Measurements from ENCODE around the gene PPM1N. TPM values are rescaled to one million over a fixed set of nuclear protein-coding genes. Genes with fewer than 3 reads are reported as not detected.

PPM1N gene, protein sequence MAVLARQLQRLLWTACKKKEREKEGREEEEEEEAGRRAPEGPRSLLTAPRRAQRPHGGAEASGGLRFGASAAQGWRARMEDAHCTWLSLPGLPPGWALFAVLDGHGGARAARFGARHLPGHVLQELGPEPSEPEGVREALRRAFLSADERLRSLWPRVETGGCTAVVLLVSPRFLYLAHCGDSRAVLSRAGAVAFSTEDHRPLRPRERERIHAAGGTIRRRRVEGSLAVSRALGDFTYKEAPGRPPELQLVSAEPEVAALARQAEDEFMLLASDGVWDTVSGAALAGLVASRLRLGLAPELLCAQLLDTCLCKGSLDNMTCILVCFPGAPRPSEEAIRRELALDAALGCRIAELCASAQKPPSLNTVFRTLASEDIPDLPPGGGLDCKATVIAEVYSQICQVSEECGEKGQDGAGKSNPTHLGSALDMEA
- total RNA-seq: 1 to 10 TPM; 1.4 to 1.9 TPM

DNA sequence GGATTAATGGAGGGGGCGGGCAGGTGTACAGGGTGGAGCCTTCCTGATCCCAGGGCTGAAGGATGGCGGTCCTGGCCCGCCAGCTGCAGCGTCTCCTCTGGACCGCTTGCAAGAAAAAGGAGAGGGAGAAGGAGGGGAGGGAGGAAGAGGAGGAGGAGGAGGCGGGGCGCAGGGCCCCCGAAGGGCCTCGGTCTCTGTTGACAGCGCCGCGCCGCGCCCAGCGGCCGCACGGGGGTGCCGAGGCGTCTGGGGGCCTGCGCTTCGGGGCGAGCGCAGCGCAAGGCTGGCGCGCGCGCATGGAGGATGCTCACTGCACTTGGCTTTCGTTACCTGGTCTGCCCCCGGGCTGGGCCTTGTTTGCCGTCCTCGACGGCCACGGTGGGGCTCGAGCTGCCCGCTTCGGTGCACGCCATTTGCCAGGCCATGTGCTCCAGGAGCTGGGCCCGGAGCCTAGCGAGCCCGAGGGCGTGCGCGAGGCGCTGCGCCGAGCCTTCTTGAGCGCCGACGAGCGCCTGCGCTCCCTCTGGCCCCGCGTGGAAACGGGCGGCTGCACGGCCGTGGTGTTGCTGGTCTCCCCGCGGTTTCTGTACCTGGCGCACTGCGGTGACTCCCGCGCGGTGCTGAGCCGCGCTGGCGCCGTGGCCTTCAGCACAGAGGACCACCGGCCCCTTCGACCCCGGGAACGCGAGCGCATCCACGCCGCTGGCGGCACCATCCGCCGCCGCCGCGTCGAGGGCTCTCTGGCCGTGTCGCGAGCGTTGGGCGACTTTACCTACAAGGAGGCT lies at the start of gene PPM1N:
PPM1N (plus strand) TSS at position 33 of the 785 bp plus-strand sequence; CDS start at position 63, 30 bp downstream.
- Mint-ChIP-seq H3K27ac (peak within 1 kb of the TSS; percentile 10), H3K4me1 (peaks cover 17% of the 10 kb centered on the region), H3K36me3 (no peaks in the 10 kb centered on the region), H3K4me3 (peak within 1 kb of the TSS; percentile 82), H3K27me3 (peaks cover 28% of the 10 kb centered on the region), H3K9me3 (no peaks in the 10 kb centered on the region)
- DNase-seq: peak; percentile 82

DNA sequence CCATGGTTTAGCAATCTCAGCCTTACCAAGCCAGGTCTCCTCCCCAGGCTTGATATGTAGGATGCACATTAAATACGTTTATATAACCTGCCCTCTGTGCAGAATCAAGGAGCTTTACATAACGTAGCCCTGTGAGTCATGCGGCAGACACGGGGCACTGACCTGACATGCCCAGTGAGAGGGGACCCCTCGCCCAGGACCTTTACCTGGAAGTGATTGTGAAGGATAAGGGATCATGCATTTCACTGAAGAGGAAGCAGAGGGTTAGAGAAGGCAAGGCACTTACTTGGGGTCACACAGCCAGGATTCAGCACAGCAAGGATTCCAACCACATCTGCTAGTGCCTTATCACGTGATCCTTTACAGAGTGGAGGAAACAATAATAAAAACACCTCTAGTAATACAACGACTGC lies 49.4 kb upstream of the PPM1N start:
- Mint-ChIP-seq H3K4me1 (peaks cover 36% of the 10 kb centered on the region), H3K27ac (no peak overlapping the region), H3K4me3 (peak overlapping the region; percentile 46), H3K27me3 (no peaks in the 10 kb centered on the region), H3K36me3 (peaks cover 9% of the 10 kb centered on the region), H3K9me3 (no peaks in the 10 kb centered on the region)
- no peak for DNase-seq

DNA sequence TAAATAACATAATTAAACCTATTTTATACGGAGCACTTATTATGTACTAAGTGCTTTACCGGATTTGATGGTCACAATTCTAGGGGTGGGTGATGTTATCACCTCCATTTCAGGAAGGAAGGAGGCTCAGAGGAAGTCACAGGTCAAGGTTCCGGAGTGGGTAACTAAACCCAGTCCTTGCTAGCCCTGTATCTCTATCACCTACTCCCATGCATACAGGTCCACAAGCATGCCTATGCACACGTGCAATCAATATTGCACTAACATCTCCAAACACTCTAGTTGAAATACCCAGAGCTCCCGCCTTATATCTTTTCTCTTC lies 48.3 kb upstream of the PPM1N start:
- peak overlapping the region; percentile 92 for H3K27ac Mint-ChIP-seq
- peak overlapping the region; percentile 87 for H3K4me3 Mint-ChIP-seq
- H3K4me1 Mint-ChIP-seq: peaks cover 30% of the 10 kb centered on the region
- no peaks in the 10 kb centered on the region for H3K9me3 Mint-ChIP-seq
- DNase-seq: no peak
- H3K36me3 Mint-ChIP-seq: peaks cover 9% of the 10 kb centered on the region
- no peaks in the 10 kb centered on the region for H3K27me3 Mint-ChIP-seq

DNA sequence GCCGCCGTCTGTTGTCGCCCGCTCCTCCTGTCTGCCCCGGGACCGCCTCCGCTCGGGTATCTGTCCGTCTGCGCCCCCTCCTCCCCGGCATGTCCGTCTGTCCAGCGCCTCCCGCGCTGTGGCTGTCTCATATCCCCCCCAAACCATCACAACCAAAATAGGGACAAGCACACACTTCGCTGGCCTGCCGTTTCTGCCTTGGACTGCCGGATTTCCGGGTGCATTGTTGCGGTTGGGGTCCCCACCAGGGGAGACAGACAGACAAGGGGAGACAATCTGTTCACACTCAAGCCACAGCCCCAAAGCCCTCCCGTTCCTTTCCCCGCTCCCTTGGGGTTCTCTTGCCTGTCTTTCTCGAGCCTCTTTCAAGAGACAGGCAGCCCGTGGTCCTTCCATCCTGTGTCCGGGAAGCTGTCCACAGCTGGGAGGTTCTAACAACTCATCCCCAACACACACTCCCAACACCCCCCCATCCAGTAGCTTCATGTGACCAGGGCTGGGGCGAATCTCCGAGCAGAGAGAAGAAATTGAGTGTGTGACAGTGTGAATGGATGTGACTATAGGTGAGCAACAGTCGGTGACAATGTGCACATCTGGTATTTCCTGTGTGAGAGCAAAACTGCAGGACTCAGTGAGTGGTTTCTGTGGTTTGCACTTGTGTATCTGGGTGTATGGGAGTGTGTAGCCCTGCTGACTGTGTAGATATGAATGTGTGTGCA lies 47.0 kb upstream of the PPM1N start:
- peak overlapping the region; percentile 84 for H3K4me3 Mint-ChIP-seq
- no peaks in the 10 kb centered on the region for H3K27me3 Mint-ChIP-seq
- H3K9me3 Mint-ChIP-seq: no peaks in the 10 kb centered on the region
- H3K27ac Mint-ChIP-seq: peak overlapping the region; percentile 86
- H3K4me1 Mint-ChIP-seq: peaks cover 37% of the 10 kb centered on the region
- H3K36me3 Mint-ChIP-seq: peaks cover 7% of the 10 kb centered on the region
- DNase-seq: peak; percentile 39

DNA sequence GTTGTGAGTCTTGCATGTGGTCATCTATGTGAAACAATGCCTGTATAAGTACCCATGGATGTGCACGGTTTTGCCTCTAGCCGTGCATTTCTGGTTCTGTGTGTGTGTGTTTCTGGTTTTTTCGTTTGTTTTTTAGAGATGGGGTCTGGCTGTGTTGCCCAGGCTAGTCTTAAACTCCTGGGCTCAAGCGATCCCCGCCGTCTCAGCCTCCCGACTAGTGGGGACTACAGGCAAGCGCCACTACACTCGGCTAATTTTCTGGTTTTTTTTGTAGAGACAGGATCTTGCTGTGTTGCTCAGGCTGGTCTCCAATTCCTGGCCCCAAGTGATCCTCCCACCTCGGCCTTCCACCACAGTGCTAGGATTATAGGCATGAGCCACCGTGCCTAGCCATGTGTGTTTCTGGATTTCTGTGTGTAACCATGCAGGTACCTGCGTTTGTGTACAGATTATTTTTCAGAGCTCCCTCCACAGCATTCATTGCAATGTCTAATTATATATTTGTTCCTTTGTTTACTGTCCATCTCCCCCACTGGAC lies 46.3 kb upstream of the PPM1N start:
- no peaks in the 10 kb centered on the region for H3K9me3 Mint-ChIP-seq
- H3K27me3 Mint-ChIP-seq: no peaks in the 10 kb centered on the region
- peak overlapping the region; percentile 84 for H3K4me3 Mint-ChIP-seq
- H3K27ac Mint-ChIP-seq: peak overlapping the region; percentile 86
- peaks cover 7% of the 10 kb centered on the region for H3K36me3 Mint-ChIP-seq
- H3K4me1 Mint-ChIP-seq: peaks cover 40% of the 10 kb centered on the region
- no peak for DNase-seq

DNA sequence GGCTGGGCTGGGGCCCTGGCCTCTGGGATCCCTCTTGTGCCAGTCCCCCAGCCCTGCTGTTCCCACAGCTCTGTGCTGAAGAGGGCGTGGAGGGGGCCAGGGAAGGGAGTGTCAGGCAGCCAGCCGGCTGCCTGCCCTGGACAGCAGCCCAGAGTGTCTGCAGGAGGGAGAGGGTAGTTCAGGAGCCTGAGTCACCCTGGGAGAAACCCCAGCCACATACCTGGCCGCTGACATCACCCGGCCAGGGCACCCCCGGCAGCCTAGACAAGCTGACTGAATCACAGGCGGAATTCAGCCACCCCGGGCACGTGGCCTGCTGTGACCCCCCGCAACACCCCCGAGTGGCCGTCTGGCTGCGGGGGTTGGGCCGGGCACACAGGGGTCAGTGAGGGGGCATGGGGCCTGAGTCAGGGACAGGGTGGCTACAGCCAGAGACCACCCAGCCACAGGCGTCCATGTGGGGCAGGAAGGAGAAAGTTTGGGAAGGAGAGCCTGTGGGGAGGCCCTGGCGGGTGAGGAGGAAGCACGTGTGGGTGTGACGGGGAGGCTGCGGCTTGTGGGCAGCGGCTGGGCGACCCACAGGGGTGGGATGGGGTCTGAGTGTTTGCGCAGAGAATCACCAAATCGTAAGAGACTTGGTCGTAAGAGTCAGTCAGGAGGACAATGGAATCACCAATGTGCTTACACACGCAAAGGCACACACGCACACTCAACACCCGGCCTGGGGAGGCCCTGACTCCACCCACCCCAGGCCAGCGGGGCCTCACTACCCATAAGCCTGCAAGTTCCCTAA lies 42.3 kb upstream of the PPM1N start:
- H3K27me3 Mint-ChIP-seq: peaks cover 4% of the 10 kb centered on the region
- H3K4me3 Mint-ChIP-seq: peak overlapping the region; percentile 42
- peak overlapping the region; percentile 82 for H3K27ac Mint-ChIP-seq
- peak; percentile 80 for DNase-seq
- H3K36me3 Mint-ChIP-seq: no peaks in the 10 kb centered on the region
- H3K4me1 Mint-ChIP-seq: peaks cover 25% of the 10 kb centered on the region
- no peaks in the 10 kb centered on the region for H3K9me3 Mint-ChIP-seq

DNA sequence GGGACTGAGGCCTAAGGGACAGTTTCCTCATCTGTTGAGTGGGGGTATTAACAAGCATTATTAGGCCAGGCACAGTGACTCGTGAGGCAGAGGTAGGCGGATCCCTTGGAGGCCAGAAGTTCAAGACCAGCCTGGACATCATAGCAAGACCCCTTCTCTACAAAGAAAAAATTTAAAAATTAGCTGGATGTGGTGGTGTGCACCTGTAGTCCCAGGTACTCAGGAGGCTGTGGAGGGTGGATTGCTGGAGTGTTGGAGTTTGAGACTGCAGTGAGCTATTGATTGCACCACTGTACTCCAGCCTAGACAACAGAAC lies 41.8 kb upstream of the PPM1N start:
- no peak overlapping the region for H3K27ac Mint-ChIP-seq
- H3K27me3 Mint-ChIP-seq: peaks cover 4% of the 10 kb centered on the region
- peaks cover 20% of the 10 kb centered on the region for H3K4me1 Mint-ChIP-seq
- H3K36me3 Mint-ChIP-seq: no peaks in the 10 kb centered on the region
- H3K9me3 Mint-ChIP-seq: no peaks in the 10 kb centered on the region
- DNase-seq: no peak
- no peak overlapping the region for H3K4me3 Mint-ChIP-seq

DNA sequence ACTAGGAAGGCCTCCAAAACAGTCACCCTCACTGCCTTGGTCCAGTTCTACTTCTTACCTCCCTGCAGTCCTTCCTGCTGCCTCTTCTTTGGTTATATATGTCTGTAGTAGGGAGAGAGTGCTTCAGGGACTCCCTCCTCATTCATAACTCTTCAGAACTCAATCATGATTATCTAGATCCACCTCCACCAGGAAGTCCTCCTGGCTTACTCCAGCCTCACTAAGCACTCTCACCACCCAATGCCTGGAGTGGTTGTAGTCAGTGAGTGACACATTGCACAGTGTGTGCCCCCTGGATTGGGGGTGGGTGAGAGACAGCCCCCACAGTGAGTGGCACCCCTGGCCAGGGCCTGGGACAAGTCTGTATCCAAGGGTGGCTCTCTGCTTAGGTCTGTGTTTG lies 40.5 kb upstream of the PPM1N start:
- Mint-ChIP-seq H3K36me3 (no peaks in the 10 kb centered on the region), H3K9me3 (no peaks in the 10 kb centered on the region), H3K4me3 (no peak overlapping the region), H3K4me1 (peaks cover 16% of the 10 kb centered on the region), H3K27me3 (peaks cover 4% of the 10 kb centered on the region), H3K27ac (no peak overlapping the region)
- DNase-seq: no peak

DNA sequence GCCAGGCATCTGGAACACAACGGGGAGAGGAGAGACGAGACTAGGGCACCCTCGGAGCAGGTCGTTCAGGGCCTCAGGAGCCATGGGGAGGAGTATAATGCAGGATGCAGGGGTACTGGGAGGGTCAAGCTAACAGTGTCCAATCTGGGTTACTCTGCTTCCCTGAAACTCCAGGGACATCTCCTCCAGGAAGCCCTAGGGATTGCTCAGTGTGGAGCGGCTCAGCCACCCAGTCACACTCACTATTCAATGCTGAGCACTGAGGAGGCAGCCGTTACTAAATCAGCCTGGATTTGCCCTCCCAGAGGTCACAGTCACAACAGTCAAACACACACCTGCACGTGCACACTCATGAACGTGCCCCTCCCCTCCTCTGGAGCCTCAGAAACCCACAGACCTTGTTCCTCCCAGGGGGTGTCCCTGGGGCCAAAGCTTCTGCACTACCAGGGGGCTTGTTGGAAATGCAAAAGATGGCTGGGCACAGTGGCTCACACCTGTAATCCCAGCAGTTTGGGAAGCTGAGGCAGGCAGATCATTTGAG lies 37.4 kb upstream of the PPM1N start:
- no peak for DNase-seq
- peaks cover 9% of the 10 kb centered on the region for H3K27me3 Mint-ChIP-seq
- H3K4me3 Mint-ChIP-seq: no peak overlapping the region
- peaks cover 7% of the 10 kb centered on the region for H3K4me1 Mint-ChIP-seq
- H3K27ac Mint-ChIP-seq: no peak overlapping the region
- no peaks in the 10 kb centered on the region for H3K36me3 Mint-ChIP-seq
- no peaks in the 10 kb centered on the region for H3K9me3 Mint-ChIP-seq

DNA sequence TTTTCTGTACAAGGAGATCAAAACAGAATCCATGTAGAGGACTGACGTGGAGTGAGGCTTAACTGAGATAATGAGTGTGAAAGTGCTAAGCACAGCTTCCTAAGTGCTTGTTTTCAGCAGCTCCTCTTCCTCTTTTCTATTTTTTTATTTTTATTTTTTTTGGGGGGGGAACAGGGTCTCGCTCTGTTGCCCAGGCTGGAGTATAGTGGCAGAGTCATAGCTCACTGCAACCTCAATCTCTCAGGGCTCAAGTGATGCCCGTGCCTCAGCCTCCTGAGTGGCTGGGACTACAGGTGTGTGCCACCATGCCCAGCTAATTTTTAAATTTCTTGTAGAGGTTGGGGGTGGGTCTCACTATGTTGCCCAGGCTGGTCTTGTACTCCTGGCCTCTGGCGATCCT lies 36.1 kb upstream of the PPM1N start:
- Mint-ChIP-seq H3K27ac (no peak overlapping the region), H3K9me3 (no peaks in the 10 kb centered on the region), H3K27me3 (peaks cover 9% of the 10 kb centered on the region), H3K4me1 (peaks cover 3% of the 10 kb centered on the region), H3K36me3 (no peaks in the 10 kb centered on the region), H3K4me3 (no peak overlapping the region)
- no peak for DNase-seq

DNA sequence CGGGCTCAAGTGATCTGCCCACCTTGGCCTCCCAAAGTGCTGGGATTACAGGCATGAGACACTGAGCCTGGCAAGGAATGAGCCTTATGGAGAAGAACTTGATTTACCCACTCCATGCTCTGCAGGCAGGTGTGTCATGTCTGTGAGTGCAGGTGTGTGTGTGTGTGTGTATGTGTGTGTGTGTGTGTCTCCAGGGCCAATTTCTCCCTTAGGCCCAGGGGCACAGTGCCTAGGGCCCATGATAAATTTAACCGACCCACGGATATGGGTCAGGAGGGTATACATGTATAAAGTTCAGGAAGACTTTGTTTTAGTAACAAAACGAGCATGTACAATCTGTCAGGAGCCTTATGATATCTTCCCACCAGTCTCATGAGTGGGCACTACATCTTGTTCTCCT lies 35.0 kb upstream of the PPM1N start:
- DNase-seq: no peak
- Mint-ChIP-seq H3K4me3 (no peak overlapping the region), H3K36me3 (no peaks in the 10 kb centered on the region), H3K9me3 (no peaks in the 10 kb centered on the region), H3K4me1 (peaks cover 8% of the 10 kb centered on the region), H3K27ac (no peak overlapping the region), H3K27me3 (peaks cover 9% of the 10 kb centered on the region)

DNA sequence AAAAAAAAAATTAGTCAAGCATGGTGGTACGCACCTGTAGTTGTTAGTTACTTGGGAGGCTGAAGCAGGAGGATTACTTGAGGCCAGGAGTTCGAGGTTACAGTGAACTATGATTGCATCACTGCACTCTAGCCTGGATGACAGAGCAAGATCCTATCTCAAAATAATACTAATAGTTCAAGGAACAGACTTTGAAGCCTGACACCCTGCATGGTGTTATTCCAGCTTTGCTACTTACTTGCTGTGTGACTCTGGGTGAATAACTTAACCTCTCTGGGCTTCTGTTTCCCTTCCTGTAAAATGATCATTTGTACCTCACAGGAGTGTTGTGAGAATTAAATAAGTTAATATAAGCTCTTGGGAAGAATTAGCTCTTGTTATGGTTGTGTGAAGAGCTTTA lies 34.0 kb upstream of the PPM1N start:
- H3K36me3 Mint-ChIP-seq: no peaks in the 10 kb centered on the region
- peaks cover 10% of the 10 kb centered on the region for H3K4me1 Mint-ChIP-seq
- peaks cover 9% of the 10 kb centered on the region for H3K27me3 Mint-ChIP-seq
- no peak overlapping the region for H3K4me3 Mint-ChIP-seq
- no peaks in the 10 kb centered on the region for H3K9me3 Mint-ChIP-seq
- no peak for DNase-seq
- H3K27ac Mint-ChIP-seq: no peak overlapping the region

DNA sequence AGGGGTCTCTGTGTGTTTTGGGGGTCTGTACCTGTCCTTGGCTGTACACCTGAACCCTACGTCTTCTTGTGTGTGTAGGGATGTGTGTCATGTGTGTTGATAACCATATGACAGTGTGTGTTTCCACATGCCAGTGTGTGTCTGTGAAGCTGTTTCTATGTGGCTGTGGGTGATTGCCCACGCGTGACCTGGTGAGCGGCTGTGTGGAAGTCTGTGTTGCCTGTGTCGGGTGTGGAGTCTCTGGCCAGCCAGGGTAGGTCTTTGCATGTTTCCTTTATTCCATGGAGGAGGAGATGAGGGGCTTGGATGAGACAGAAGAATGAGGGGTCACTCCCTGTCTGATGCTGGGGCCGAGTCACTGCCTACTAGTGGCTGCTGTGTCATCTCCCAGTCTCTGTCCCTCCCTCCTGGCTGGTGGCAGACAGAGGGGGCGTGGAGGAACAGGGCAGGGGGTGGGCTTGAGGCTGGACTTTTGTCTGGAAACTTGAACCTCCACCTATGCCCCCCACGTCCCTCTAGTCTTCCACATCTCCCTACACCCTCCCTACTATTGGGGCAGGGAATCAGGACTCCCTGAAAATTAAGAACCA lies 33.3 kb upstream of the PPM1N start:
- H3K27me3 Mint-ChIP-seq: peaks cover 9% of the 10 kb centered on the region
- no peak overlapping the region for H3K27ac Mint-ChIP-seq
- H3K4me1 Mint-ChIP-seq: peaks cover 14% of the 10 kb centered on the region
- H3K9me3 Mint-ChIP-seq: no peaks in the 10 kb centered on the region
- H3K4me3 Mint-ChIP-seq: no peak overlapping the region
- H3K36me3 Mint-ChIP-seq: no peaks in the 10 kb centered on the region
- DNase-seq: no peak

DNA sequence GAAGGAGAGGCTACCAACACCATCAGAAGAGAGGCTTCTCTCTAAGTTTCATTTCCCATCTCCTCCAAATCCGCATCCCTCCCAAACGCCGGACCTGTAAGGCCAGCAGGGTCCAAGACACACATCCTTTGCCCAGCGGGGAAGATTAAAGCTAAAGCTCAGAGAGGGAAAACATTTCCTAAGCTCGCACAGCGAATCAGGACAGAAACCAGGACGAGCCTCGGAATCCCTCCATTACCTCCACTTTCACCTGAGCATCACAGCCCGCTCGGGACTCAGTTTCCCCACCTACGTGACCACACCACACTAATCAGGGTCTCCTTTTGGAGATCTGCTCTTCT lies 31.2 kb upstream of the PPM1N start:
- Mint-ChIP-seq H3K36me3 (peaks cover 8% of the 10 kb centered on the region), H3K27me3 (peaks cover 6% of the 10 kb centered on the region), H3K27ac (peak overlapping the region; percentile 12), H3K4me3 (peak overlapping the region; percentile 89), H3K9me3 (no peaks in the 10 kb centered on the region), H3K4me1 (peaks cover 28% of the 10 kb centered on the region)
- DNase-seq: no peak

Measured in activated naive CD8-positive, alpha-beta T cell treated with anti-CD3 and anti-CD28 coated beads for 36 hours (primary cell).